ENCODE results near the gene PPP1R13B. TPM values are rescaled to one million over a fixed set of nuclear protein-coding genes. Genes with fewer than 3 reads are reported as not detected.

Gene PPP1R13B
- total RNA-seq, 2 donors from 2014 or later = 15.6 to 17.5 TPM

- Histone ChIP-seq H3K27me3 (ENCODE audit: control insufficient read depth, insufficient read depth, low read length, poor library complexity, severe bottlenecking) (no peaks in the 10 kb centered on the region), H3K4me1 (ENCODE audit: control insufficient read depth, insufficient read depth, low read length) (no peaks in the 10 kb centered on the region), H3K9me3 (ENCODE audit: control insufficient read depth, low read length) (no peaks in the 10 kb centered on the region), H3K27ac (ENCODE audit: low read depth, low read length) (no peak overlapping the region), H3K4me3 (ENCODE audit: low read length) (no peak overlapping the region), H3K36me3 (ENCODE audit: control insufficient read depth, insufficient read depth, low read length) (no peaks in the 10 kb centered on the region), H3K9ac (ENCODE audit: extremely low read depth, low read length, poor library complexity, severe bottlenecking) (no peak overlapping the region)
- peaks cover 16% of the 10 kb centered on the region for H3K4me1 Mint-ChIP-seq
- peaks cover 4% of the 10 kb centered on the region for H3K9me3 Mint-ChIP-seq
- TF ChIP-seq, protein P1, sequence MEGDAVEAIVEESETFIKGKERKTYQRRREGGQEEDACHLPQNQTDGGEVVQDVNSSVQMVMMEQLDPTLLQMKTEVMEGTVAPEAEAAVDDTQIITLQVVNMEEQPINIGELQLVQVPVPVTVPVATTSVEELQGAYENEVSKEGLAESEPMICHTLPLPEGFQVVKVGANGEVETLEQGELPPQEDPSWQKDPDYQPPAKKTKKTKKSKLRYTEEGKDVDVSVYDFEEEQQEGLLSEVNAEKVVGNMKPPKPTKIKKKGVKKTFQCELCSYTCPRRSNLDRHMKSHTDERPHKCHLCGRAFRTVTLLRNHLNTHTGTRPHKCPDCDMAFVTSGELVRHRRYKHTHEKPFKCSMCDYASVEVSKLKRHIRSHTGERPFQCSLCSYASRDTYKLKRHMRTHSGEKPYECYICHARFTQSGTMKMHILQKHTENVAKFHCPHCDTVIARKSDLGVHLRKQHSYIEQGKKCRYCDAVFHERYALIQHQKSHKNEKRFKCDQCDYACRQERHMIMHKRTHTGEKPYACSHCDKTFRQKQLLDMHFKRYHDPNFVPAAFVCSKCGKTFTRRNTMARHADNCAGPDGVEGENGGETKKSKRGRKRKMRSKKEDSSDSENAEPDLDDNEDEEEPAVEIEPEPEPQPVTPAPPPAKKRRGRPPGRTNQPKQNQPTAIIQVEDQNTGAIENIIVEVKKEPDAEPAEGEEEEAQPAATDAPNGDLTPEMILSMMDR (conservative IDR thresholded peaks at IDR 0.05) = no peak
- H3K27me3 Mint-ChIP-seq (ENCODE audit: insufficient read depth) = no peaks in the 10 kb centered on the region
- H3K27ac Mint-ChIP-seq = no peak overlapping the region
- WGBS, 2 experiments (ENCODE audit: insufficient coverage in 1 of 2, insufficient read length in 1 of 2) = 89 to 100% methylated on average over 1 of the region's 1 CpG
- H3K36me3 Mint-ChIP-seq (ENCODE audit: low read depth) = no peaks in the 10 kb centered on the region
- no peak for DNase-seq
- no peak overlapping the region for H3K4me3 Mint-ChIP-seq
Observed at GRCh38 chr14:103818870-103819269, 28.5 kb downstream of the PPP1R13B start.

GRCh38 chr14:103818422-103818821, 29.0 kb downstream of the PPP1R13B start:
- Histone ChIP-seq H3K9me3 (ENCODE audit: control insufficient read depth, low read length) (no peaks in the 10 kb centered on the region), H3K27ac (ENCODE audit: low read depth, low read length) (no peak overlapping the region), H3K9ac (ENCODE audit: extremely low read depth, low read length, poor library complexity, severe bottlenecking) (no peak overlapping the region), H3K36me3 (ENCODE audit: control insufficient read depth, insufficient read depth, low read length) (no peaks in the 10 kb centered on the region), H3K4me3 (ENCODE audit: low read length) (no peak overlapping the region), H3K4me1 (ENCODE audit: control insufficient read depth, insufficient read depth, low read length) (no peaks in the 10 kb centered on the region), H3K27me3 (ENCODE audit: control insufficient read depth, insufficient read depth, low read length, poor library complexity, severe bottlenecking) (no peaks in the 10 kb centered on the region)
- H3K27ac Mint-ChIP-seq = no peak overlapping the region
- no peak overlapping the region for H3K4me3 Mint-ChIP-seq
- no peaks in the 10 kb centered on the region for H3K27me3 Mint-ChIP-seq (ENCODE audit: insufficient read depth)
- no peaks in the 10 kb centered on the region for H3K36me3 Mint-ChIP-seq (ENCODE audit: low read depth)
- TF ChIP-seq, protein P1 (conservative IDR thresholded peaks at IDR 0.05) = no peak
- 93 to 97% methylated on average over 3 of the region's 3 CpGs for WGBS, 2 experiments (ENCODE audit: insufficient coverage in 1 of 2, insufficient read length in 1 of 2)
- peaks cover 4% of the 10 kb centered on the region for H3K9me3 Mint-ChIP-seq
- H3K4me1 Mint-ChIP-seq = peaks cover 16% of the 10 kb centered on the region
- DNase-seq = no peak

DNA sequence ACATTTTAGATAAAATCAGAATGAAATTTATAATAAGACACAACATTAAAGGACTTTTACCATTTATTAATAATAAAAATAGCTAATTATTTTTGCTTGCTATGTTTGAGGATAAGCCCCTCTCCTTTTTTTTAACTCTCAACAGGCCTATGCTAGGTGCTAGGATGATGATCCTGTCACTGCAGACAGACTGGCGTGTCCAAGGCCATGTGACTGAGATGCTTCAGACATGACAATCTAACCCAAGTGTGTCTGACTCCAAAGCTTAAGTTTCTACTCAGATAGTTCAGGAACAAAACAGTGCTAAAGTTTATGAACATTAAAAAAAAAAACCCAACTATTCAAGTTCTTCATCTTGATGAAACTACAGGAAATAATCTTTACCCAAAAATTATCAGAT, 29.8 kb downstream of the PPP1R13B start:
- Histone ChIP-seq H3K27me3 (ENCODE audit: control insufficient read depth, insufficient read depth, low read length, poor library complexity, severe bottlenecking) (no peaks in the 10 kb centered on the region), H3K27ac (ENCODE audit: low read depth, low read length) (no peak overlapping the region), H3K4me3 (ENCODE audit: low read length) (no peak overlapping the region), H3K9ac (ENCODE audit: extremely low read depth, low read length, poor library complexity, severe bottlenecking) (no peak overlapping the region), H3K4me1 (ENCODE audit: control insufficient read depth, insufficient read depth, low read length) (no peaks in the 10 kb centered on the region), H3K36me3 (ENCODE audit: control insufficient read depth, insufficient read depth, low read length) (no peaks in the 10 kb centered on the region), H3K9me3 (ENCODE audit: control insufficient read depth, low read length) (no peaks in the 10 kb centered on the region)
- 92 to 100% methylated on average over 1 of the region's 1 CpG for WGBS, 2 experiments (ENCODE audit: insufficient coverage in 1 of 2, insufficient read length in 1 of 2)
- no peak for DNase-seq
- TF ChIP-seq, protein P1 (conservative IDR thresholded peaks at IDR 0.05) = no peak
- Mint-ChIP-seq H3K4me3 (no peak overlapping the region), H3K27me3 (ENCODE audit: insufficient read depth) (no peaks in the 10 kb centered on the region), H3K27ac (no peak overlapping the region), H3K9me3 (peaks cover 4% of the 10 kb centered on the region), H3K4me1 (peaks cover 16% of the 10 kb centered on the region), H3K36me3 (ENCODE audit: low read depth) (no peaks in the 10 kb centered on the region)
